ENCODE results near the gene ADAMTS14. TPM values are rescaled to one million over a fixed set of nuclear protein-coding genes. Genes with fewer than 3 reads are reported as not detected.

ADAMTS14 gene
- total RNA-seq, 2 donors from 2014 or later, result 0.44 to 0.79 TPM

- no peaks in the 10 kb centered on the region for H3K36me3 ChIP-seq (ENCODE audit: control insufficient read depth, insufficient read depth, low read length)
- no peaks in the 10 kb centered on the region for H3K36me3 Mint-ChIP-seq (ENCODE audit: low read depth)
- no peak overlapping the region for H3K4me3 ChIP-seq (ENCODE audit: low read length)
- no peaks in the 10 kb centered on the region for H3K27me3 Mint-ChIP-seq (ENCODE audit: insufficient read depth)
- no peak overlapping the region for H3K4me3 Mint-ChIP-seq
- H3K27ac Mint-ChIP-seq, result no peak overlapping the region
- peaks cover 12% of the 10 kb centered on the region for H3K4me1 Mint-ChIP-seq
- WGBS, 2 experiments (ENCODE audit: insufficient coverage in 1 of 2, insufficient read length in 1 of 2), result 97% methylated on average over 3 of the region's 3 CpGs; no CpG with 5 or more reads in 1 of the 2 experiments
- no peaks in the 10 kb centered on the region for H3K9me3 ChIP-seq (ENCODE audit: control insufficient read depth, low read length)
- no peak for DNase-seq
- no peak overlapping the region for H3K9ac ChIP-seq (ENCODE audit: extremely low read depth, low read length, poor library complexity, severe bottlenecking)
- no peaks in the 10 kb centered on the region for H3K9me3 Mint-ChIP-seq
- no peaks in the 10 kb centered on the region for H3K27me3 ChIP-seq (ENCODE audit: control insufficient read depth, insufficient read depth, low read length, poor library complexity, severe bottlenecking)
- TF ChIP-seq CTCF (conservative IDR thresholded peaks at IDR 0.05), result no peak
- peaks cover 4% of the 10 kb centered on the region for H3K4me1 ChIP-seq (ENCODE audit: control insufficient read depth, insufficient read depth, low read length)
- H3K27ac ChIP-seq (ENCODE audit: low read depth, low read length), result no peak overlapping the region
Observed at GRCh38 chr10:70805619-70806215, 133.4 kb downstream of the ADAMTS14 start.

GRCh38 chr10:70806841-70807240 lies 134.5 kb downstream of the ADAMTS14 start:
- TF ChIP-seq CTCF (conservative IDR thresholded peaks at IDR 0.05), result no peak
- H3K4me3 Mint-ChIP-seq, result no peak overlapping the region
- H3K4me1 Mint-ChIP-seq, result peaks cover 12% of the 10 kb centered on the region
- Histone ChIP-seq H3K9ac (ENCODE audit: extremely low read depth, low read length, poor library complexity, severe bottlenecking) (no peak overlapping the region), H3K4me3 (ENCODE audit: low read length) (no peak overlapping the region), H3K27ac (ENCODE audit: low read depth, low read length) (no peak overlapping the region), H3K4me1 (ENCODE audit: control insufficient read depth, insufficient read depth, low read length) (peaks cover 4% of the 10 kb centered on the region), H3K27me3 (ENCODE audit: control insufficient read depth, insufficient read depth, low read length, poor library complexity, severe bottlenecking) (no peaks in the 10 kb centered on the region), H3K36me3 (ENCODE audit: control insufficient read depth, insufficient read depth, low read length) (no peaks in the 10 kb centered on the region), H3K9me3 (ENCODE audit: control insufficient read depth, low read length) (no peaks in the 10 kb centered on the region)
- H3K36me3 Mint-ChIP-seq (ENCODE audit: low read depth), result no peaks in the 10 kb centered on the region
- no peak for DNase-seq
- no peak overlapping the region for H3K27ac Mint-ChIP-seq
- H3K9me3 Mint-ChIP-seq, result no peaks in the 10 kb centered on the region
- 94 to 100% methylated on average over 1 of the region's 1 CpG for WGBS, 2 experiments (ENCODE audit: insufficient coverage in 1 of 2, insufficient read length in 1 of 2)
- H3K27me3 Mint-ChIP-seq (ENCODE audit: insufficient read depth), result no peaks in the 10 kb centered on the region

- Mint-ChIP-seq H3K27me3 (ENCODE audit: insufficient read depth) (no peaks in the 10 kb centered on the region), H3K36me3 (ENCODE audit: low read depth) (no peaks in the 10 kb centered on the region), H3K9me3 (no peaks in the 10 kb centered on the region), H3K27ac (no peak overlapping the region), H3K4me1 (peaks cover 12% of the 10 kb centered on the region), H3K4me3 (no peak overlapping the region)
- no peaks in the 10 kb centered on the region for H3K9me3 ChIP-seq (ENCODE audit: control insufficient read depth, low read length)
- TF ChIP-seq CTCF (conservative IDR thresholded peaks at IDR 0.05), result no peak
- DNase-seq, result no peak
- peaks cover 4% of the 10 kb centered on the region for H3K4me1 ChIP-seq (ENCODE audit: control insufficient read depth, insufficient read depth, low read length)
- no peaks in the 10 kb centered on the region for H3K36me3 ChIP-seq (ENCODE audit: control insufficient read depth, insufficient read depth, low read length)
- H3K27me3 ChIP-seq (ENCODE audit: control insufficient read depth, insufficient read depth, low read length, poor library complexity, severe bottlenecking), result no peaks in the 10 kb centered on the region
- no peak overlapping the region for H3K9ac ChIP-seq (ENCODE audit: extremely low read depth, low read length, poor library complexity, severe bottlenecking)
- 94 to 95% methylated on average over 2 to 3 of the region's 3 CpGs for WGBS, 2 experiments (ENCODE audit: insufficient coverage in 1 of 2, insufficient read length in 1 of 2)
- H3K4me3 ChIP-seq (ENCODE audit: low read length), result no peak overlapping the region
- no peak overlapping the region for H3K27ac ChIP-seq (ENCODE audit: low read depth, low read length)
Observed at GRCh38 chr10:70807556-70807955, 135.2 kb downstream of the ADAMTS14 start.

Measured in endodermal cell (in vitro differentiated cells).